ENCODE results near the gene CFAP69.

DNA sequence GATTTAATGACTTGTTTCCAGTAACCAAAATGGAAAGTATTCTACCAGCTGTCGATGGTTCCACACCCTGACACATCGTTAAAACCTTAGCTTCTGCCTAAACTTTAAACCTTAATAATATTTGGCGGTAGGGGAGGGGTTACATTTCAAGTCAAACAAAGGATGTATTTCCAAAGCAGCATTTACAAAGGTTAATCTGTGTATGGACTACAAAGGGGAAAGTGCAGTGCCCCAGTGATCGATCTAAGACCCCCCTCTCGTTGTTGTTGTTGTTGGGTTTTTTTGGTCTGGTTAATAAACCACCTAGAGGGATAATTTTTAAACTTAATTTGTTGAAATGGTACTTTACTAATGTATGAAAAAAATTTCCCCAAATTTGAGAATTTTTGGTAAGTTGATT lies 34.5 kb upstream of the CFAP69 start:
- TF ChIP-seq POLR2A (IDR thresholded peaks at IDR 0.05), result no peak
- TF ChIP-seq, protein P1, sequence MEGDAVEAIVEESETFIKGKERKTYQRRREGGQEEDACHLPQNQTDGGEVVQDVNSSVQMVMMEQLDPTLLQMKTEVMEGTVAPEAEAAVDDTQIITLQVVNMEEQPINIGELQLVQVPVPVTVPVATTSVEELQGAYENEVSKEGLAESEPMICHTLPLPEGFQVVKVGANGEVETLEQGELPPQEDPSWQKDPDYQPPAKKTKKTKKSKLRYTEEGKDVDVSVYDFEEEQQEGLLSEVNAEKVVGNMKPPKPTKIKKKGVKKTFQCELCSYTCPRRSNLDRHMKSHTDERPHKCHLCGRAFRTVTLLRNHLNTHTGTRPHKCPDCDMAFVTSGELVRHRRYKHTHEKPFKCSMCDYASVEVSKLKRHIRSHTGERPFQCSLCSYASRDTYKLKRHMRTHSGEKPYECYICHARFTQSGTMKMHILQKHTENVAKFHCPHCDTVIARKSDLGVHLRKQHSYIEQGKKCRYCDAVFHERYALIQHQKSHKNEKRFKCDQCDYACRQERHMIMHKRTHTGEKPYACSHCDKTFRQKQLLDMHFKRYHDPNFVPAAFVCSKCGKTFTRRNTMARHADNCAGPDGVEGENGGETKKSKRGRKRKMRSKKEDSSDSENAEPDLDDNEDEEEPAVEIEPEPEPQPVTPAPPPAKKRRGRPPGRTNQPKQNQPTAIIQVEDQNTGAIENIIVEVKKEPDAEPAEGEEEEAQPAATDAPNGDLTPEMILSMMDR (IDR thresholded peaks at IDR 0.05), result no peak
